SK-MEL-5 (cell line): ENCODE results near the gene TICAM2. TPM values are rescaled to one million over a fixed set of nuclear protein-coding genes. Genes with fewer than 3 reads are reported as not detected.

ENCODE experiments used
- DNase-seq: peaks from one replicate; pipeline ENCODE4 v3.0.0-alpha.2; 2016; ENCODE audit warnings: low read depth, low spot score
- in situ Hi-C: cut with HindIII; loops from 2 replicates; pipeline ENCODE4 v1.10.0; 2016; ENCODE audit warnings: low sequenced_read_pairs, high pct_unique_total_duplicates, low pct_unique_long_range_greater_than_20kb
- total RNA-seq: library from RNA; depleted of rRNA; stranded (reverse); fragments of >200 nt; shearing (Covaris generic); gene quantifications from 2 replicates; pipeline ENCODE4 v1.2.3, GENCODE V29; 2014

The TICAM2 gene
- total RNA-seq, 1 experiment from 2014 or later: 0.08 TPM

DNA sequence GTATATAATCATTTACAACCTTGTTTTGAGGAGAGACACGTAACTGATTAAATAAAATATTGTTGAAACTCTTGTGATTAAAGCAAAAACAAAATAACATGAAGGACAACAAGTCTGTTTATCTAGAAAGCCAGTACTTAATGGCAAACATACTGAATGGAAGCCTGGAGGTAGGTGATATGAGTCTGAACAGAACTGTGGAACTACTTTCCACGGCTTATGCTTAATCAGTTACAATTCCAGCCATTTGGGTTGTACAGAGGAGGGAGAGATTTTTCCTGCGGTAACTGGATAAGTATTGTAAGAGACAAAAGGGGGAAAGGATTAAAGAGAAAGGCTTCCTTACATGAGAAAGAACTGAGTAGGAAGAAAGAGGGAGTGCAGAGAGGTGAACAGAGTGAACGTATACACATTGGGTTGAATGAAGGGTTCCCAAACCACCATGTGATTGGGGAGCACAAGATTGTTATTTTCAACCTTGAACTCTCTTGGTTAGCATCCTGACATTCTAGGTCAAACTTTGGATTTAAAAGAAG is 19.2 kb upstream of the TICAM2 start:
- DNase-seq: no peak
- in situ Hi-C loops: no loop called here

DNA sequence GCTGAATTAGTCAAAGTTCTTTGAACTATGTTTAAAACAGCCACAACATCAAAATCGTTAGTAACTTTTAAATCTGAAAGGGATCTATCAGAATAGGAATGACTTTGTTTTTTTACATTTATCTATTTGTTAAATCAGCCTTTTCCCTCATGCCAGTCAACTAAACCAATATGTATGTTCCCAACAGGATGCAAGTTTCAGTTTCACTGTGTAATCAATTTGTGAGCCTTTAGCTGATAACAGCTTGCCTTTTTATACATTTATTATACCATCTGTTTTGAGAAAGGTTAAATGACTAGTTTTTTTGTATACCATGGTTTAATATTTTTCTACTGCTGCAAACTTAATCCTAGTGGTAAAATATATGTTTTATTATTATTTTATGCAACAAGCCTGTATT is 14.6 kb upstream of the TICAM2 start:
- in situ Hi-C loops: no loop called here
- no peak for DNase-seq

DNA sequence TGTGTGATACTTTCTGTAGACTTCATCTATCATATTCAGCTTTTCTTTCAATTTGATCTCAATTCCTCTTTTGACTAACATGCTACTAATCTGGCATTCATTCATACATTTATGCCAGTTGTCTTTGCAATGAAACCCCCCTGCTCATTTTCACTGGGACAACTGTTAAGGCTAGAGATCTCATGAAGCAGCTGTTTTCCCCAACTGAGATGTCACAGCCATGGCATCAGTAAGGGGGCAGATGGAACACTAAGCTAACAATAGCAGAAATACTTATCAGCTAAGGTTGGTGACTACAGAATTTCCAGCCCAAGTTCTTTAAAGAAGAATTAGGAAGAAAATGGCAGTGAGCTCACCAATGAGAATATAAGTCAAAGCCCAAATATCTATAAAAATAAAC is 14.2 kb upstream of the TICAM2 start:
- no peak for DNase-seq
- in situ Hi-C loops: no loop called here

GRCh38 chr5:115611873-115612272 is 9.6 kb upstream of the TICAM2 start:
- no peak for DNase-seq
- in situ Hi-C loops: no loop called here

DNA sequence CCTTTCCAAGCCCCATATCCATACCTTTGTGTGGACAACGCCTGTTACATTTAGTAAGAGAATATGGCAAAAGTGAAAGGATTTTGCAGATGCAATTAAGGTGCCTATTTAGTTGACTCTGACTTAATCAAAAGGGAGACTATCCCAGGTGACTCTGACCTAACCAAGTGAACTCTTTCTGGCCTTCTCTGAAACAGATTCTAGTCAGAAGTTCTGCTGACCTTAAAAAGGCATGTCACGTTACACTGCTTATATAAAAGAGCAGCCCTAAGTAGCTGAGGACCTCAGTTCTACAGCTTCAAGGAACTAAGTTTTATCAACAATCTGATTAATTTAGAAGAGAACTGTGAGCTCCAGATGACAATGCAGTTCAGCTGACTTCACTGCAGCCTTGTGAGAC is 5.7 kb upstream of the TICAM2 start:
- in situ Hi-C loops: no loop called here
- DNase-seq: no peak

- in situ Hi-C loops: no loop called here
- no peak for DNase-seq
These were observed 3.2 kb upstream of the TICAM2 start for GRCh38 chr5:115605436-115605835.

- in situ Hi-C loops: no loop called here
- no peak for DNase-seq
These were observed 379 bp upstream of the TICAM2 start for GRCh38 chr5:115602591-115603125.

- in situ Hi-C loops: no loop called here
- DNase-seq: no peak
These were observed 1.5 kb downstream of the TICAM2 start for GRCh38 chr5:115600766-115601165.

DNA sequence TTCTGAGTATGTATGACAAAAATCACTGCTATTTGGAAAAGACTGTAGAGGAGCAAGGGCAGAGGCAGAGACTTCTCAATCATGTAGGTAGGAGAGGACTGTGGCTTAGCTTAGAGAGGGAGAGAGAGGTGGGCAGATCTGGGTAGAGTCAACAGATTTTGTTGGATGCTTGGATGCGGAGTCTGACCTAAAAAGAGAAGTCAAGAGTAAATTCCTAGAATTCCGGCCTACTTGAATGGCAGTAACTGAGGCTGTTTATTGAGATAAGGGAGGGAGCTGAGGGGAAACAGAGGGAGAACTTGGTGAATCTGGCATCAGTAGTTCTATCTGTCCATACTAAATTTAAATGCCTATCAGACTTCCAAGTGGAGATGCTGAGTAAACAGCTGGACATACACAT is 2.4 kb downstream of the TICAM2 start:
- DNase-seq: no peak
- in situ Hi-C loops: no loop called here

- in situ Hi-C loops: no loop called here
- DNase-seq: peak; percentile 10
These were observed 2.8 kb downstream of the TICAM2 start for GRCh38 chr5:115599502-115599901.

GRCh38 chr5:115594128-115595047 is 7.9 kb downstream of the TICAM2 start:
- DNase-seq: no peak
- in situ Hi-C loops: no loop called here

- DNase-seq: no peak
- in situ Hi-C loops: no loop called here
These were observed 13.2 kb downstream of the TICAM2 start for GRCh38 chr5:115589043-115589442.

GRCh38 chr5:115588640-115589039 is 13.6 kb downstream of the TICAM2 start:
- DNase-seq: no peak
- in situ Hi-C loops: no loop called here

DNA sequence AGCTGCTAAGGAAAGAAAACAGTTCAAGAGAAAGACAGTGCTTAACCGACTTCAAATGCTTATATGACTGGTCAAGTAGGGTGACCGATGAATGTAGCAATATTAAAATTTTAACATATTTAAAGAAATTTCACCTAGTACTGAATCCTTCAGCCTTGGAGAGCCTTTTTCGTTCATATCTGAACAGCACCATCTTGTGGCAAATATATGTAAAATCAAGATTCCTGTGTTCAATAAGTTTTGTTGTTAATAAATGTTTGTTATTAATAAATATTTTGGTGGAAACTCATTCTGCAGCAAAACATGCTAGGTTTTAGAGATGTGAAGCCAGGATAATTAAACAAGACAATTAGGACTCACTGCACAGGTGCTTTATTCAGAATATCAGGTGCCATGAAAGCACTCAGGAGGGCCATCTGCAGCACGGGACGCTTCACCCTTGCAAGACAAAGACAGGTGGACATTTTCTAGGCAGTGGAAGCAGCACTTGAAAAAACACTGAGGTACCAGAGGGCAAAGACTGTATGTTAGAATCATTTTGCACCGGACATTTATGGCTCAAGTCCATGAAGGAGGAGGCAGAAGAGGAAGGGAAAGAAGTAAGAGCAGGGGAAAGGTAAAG is 15.6 kb downstream of the TICAM2 start:
- in situ Hi-C loops: no loop called here
- DNase-seq: peak; percentile 48

DNA sequence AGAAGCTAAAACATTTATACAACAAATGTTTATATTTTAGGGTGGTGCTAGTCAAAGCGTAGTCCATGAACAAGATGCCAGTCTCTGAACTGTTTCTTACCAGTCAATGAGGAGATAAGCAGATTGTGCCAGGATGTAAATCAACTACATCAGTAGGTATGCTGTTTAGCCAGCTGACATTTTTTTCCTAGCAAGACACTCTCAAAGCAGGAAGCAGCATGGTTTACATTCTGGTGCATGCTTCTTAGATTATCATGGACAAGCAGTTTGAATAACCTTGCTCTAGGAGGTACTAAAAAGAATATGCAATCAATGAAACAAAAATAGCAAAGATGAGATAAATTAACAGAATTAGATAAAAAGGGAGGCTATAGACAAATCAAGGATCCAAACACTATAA is 17.0 kb downstream of the TICAM2 start:
- no peak for DNase-seq
- in situ Hi-C loops: no loop called here

DNA sequence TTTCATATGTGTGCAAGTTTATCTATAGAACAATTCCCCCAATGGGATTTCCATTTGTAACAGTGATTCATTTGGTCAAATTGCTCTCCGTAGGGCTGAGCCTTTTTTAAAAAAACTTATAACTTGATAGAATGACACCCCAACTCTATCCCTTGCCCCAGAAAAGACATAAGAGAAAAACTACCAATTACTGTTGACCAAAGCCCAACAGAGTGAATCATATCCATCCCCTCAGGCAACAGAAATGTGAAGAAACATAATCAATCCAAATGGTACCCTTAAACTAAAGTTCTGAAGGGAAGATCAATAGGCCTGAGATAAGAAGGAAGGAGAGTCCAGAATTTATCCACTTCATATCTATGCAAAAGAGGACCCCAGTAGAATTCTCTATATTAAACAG is 17.8 kb downstream of the TICAM2 start:
- no peak for DNase-seq
- in situ Hi-C loops: no loop called here

DNA sequence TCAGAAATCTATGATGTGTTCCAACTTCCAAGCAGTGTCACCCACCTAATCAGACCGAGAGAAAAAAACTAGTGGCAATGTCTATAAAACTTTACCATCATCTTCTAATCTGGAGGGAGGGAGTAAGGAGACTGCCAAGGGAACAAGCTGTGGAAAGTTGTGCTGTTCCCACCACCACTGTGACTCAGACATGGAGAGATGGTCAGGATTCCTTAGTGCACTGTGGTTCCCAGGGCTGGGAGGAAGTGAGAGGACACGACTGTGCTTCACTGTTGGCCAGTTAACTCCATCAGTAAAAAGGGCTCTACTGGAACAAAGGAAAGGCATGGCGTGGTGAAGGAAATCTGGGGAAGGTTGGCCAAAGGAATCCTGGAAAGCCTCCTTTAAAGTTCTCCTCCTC is 18.8 kb downstream of the TICAM2 start:
- in situ Hi-C loops: no loop called here
- DNase-seq: no peak

DNA sequence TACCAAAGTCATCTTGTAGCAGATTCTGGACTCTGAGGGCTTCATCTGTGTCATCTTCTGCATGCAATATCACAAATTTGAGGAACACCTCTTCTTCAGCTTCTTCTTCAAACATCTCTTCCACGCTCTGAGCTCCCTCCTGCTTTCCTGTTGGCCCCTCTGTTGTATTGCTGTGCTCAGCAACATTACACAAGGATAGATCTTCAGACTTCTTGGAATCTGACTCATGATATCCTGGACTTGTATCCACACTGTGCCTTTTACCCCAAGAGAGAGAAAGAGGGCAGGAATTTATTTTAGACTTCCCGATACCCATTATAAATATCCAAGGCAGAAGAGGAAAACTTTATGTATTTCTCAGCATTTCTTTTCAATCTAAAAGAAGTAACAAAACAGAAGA is 21.3 kb downstream of the TICAM2 start:
- no peak for DNase-seq
- in situ Hi-C loops: no loop called here

DNA sequence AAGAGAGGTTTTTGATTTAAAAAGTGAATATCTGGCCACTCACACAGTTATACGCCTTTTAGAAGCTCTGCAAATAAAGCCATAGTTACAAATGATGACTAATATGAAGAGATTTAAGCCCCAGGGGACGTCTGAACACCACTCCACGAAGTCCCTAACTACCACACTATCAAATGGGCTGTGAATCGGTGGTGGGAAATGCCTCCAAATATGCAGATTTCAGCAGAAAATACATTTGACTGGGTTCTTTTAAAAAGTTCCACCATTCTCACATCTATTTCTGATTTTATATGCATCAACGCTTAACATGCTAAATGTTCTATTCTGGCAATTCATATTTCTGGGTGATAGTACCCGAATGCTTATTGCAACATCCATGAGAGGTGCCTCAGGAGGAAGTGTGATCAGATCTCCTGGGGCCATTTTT is 22.5 kb downstream of the TICAM2 start:
- no peak for DNase-seq
- in situ Hi-C loops: no loop called here
